Neural crest cell (in vitro differentiated cells): ENCODE measurements around the gene PTCH2. TPM values are rescaled to one million over a fixed set of nuclear protein-coding genes. Genes with fewer than 3 reads are reported as not detected.

Experiments
- DNase-seq: peaks from one replicate; pipeline ENCODE4 v3.0.0; 2021; ENCODE audit warnings: low read depth, mixed read lengths, low spot score
- H3K27ac Mint-ChIP-seq: one replicate; pipeline ENCODE4 v1.8.0; 2021; ENCODE audit warnings: mild to moderate bottlenecking, mixed read lengths; ENCODE audit not compliant: unreplicated experiment
- H3K27me3 Mint-ChIP-seq: 2 replicates; pipeline ENCODE4 v1.8.0; 2021; ENCODE audit warnings: low read depth, mild to moderate bottlenecking, mixed read lengths
- H3K36me3 Mint-ChIP-seq: 2 replicates; pipeline ENCODE4 v1.8.0; 2021; ENCODE audit warnings: low read depth, mild to moderate bottlenecking, mixed read lengths
- H3K4me1 Mint-ChIP-seq: 2 replicates; pipeline ENCODE4 v1.8.0; 2021; ENCODE audit warnings: mixed read lengths
- H3K4me3 Mint-ChIP-seq: one replicate; pipeline ENCODE4 v1.8.0; 2021; ENCODE audit warnings: mild to moderate bottlenecking, mixed read lengths
- H3K9me3 Mint-ChIP-seq: 2 replicates; pipeline ENCODE4 v1.8.0; 2021; ENCODE audit warnings: mixed read lengths
- total RNA-seq: library from RNA; stranded (reverse); gene quantifications from 2 replicates; pipeline ENCODE4 v1.2.1, GENCODE V29; 2021
- TF ChIP-seq, protein P1 (sequence below): fragments of 200-600 bp; sonication (generic); conservative IDR thresholded peaks from 2 replicates; pipeline ENCODE4 v1.5.0; 2021; ENCODE audit warnings: antibody characterized with exemption, mild to moderate bottlenecking

Gene PTCH2
- total RNA-seq, 1 donor from 2014 or later = 1.4 TPM

DNA sequence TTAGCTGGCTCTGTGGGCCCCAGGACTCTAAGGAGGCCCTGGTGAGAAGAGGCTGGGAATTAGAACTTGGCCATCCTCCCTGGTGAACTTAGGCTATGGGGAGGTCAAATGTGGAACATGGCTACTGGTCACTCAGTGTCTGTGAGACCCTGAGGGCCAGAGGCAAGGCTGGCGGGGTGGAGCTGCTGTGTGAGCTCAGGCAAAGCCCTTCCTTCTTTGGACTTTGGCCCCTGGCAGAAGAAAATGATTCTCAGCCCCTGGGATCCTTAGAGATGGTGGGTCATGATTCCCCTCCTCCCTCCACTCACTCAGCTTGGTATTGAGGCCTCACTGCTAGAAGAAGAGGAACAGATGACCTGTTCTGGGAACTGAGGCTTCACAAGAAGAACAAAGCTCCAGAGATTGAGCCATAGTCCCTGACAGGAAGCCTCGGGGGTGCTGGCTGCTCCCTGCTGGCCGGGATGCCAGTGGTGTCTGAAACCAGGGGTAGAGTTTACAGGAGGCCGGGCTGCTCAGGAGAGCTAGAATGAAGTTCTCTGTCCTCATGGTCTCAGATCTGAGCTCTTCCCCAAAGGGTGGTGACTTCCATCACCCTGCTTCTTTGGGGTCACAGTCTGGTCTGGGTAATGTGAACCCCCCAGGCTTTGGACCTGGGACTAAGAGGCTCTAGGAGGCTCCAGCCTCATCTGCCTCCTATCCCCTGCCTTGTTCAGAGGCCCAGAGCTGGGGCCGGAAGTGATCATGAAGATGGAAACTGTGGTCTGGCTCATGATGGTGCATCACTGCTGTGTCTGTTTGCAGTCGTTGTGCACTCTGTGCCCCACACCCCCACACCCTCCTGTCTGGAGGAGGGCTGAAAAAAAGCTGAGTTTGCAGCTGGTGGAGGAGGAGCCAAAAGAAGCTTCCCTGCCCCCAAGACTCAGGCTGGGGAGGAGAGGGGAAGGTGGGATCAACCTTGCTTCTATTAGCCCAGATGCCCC lies 33.8 kb downstream of the PTCH2 start:
- no peak for DNase-seq
- Mint-ChIP-seq H3K27ac (peak overlapping the region; percentile 100), H3K9me3 (no peaks in the 10 kb centered on the region), H3K36me3 (peaks cover 6% of the 10 kb centered on the region), H3K4me3 (peak overlapping the region; percentile 73), H3K4me1 (peaks cover 48% of the 10 kb centered on the region), H3K27me3 (no peaks in the 10 kb centered on the region)
- TF ChIP-seq, protein P1, sequence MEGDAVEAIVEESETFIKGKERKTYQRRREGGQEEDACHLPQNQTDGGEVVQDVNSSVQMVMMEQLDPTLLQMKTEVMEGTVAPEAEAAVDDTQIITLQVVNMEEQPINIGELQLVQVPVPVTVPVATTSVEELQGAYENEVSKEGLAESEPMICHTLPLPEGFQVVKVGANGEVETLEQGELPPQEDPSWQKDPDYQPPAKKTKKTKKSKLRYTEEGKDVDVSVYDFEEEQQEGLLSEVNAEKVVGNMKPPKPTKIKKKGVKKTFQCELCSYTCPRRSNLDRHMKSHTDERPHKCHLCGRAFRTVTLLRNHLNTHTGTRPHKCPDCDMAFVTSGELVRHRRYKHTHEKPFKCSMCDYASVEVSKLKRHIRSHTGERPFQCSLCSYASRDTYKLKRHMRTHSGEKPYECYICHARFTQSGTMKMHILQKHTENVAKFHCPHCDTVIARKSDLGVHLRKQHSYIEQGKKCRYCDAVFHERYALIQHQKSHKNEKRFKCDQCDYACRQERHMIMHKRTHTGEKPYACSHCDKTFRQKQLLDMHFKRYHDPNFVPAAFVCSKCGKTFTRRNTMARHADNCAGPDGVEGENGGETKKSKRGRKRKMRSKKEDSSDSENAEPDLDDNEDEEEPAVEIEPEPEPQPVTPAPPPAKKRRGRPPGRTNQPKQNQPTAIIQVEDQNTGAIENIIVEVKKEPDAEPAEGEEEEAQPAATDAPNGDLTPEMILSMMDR = no peak

DNA sequence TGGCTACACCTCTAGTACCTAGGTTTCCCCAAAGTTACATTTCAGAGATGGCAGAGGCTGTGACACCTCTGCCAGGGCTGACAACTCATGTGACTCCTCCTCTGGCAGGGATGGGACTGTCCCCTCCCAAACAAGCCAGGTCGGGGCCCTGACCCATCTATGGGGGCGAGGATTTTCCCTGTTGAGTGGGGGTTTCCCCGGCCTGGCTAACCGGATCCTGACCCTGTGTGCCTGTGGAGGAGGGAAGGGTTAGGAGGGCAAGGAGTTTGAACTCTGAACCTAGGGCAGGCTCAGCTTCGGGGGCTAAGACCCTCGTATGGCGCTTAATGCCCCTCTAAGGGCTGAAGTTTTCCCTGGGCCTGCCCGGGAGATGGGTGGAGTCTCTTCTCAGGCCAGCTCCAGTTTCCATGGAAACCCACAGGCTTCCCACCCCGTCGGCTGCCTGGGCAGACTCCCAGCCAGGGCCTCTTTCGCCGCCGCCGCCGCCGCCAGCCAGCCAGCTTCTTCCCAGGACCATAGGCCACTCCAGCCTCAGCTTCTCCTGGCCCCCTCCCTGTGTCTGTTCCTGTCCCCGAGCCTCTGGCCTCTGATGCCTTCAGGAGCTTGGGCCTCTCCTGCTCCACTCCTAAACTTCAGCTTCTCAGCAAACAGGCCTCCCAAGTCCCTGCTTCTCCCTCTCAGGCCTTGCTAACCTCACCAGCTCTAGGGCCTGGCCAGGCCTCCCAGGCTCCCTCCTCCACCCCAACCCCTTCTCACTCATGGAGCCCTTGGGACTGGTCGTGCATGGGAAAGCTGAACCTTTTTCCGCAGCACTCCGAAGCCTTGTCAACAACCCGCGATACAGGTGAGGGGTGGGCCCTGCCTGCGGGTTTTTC lies 34.8 kb downstream of the PTCH2 start, which contains the start of gene BTBD19:
Gene BTBD19, plus strand, starts transcription at position 461 of the 875 bp plus-strand sequence. Its CDS starts 298 bp downstream, at position 759.
- Mint-ChIP-seq H3K36me3 (peaks cover 7% of the 10 kb centered on the region), H3K9me3 (no peaks in the 10 kb centered on the region), H3K4me1 (peaks cover 49% of the 10 kb centered on the region), H3K27ac (peak within 1 kb of the TSS; percentile 100), H3K27me3 (no peaks in the 10 kb centered on the region), H3K4me3 (peak within 1 kb of the TSS; percentile 73)
- TF ChIP-seq, protein P1 = no peak
- DNase-seq = peak; percentile 70

DNA sequence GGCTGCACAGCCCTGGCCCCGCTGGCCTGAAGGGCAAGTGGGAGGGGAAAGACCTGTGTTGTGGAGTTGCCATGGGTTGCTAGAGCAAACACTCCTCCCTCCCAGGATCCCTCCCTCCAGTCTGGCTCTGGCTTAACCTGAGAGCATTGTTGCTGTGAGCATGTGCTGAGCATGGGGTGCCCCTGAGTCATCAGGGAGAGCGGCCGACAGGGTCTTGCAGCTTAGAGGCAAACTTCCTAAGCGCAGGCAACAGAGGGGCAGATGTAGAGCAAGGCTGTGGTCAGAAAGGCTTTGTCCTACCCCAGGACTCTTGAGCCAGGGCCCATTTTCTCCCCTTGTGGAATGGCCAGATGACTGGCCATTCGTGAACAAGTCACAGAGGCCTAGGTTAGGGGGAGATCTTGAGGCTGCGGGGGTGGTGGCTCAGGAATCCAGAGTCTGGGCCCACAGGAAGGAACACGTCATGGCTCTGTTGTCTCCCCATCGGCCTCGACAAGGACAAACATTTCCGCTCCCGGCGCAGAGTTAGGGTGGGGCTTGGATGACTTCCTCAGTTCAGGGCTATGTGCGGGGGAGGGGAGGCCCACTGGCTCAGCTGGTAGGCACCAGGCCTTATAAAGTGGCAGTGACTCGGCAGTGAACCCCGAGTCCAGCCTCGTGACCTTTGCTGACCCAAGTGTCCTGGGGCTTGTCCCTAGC lies 35.5 kb downstream of the PTCH2 start:
- peak; percentile 51 for DNase-seq
- Mint-ChIP-seq H3K4me1 (peaks cover 57% of the 10 kb centered on the region), H3K27me3 (no peaks in the 10 kb centered on the region), H3K4me3 (peak overlapping the region; percentile 73), H3K36me3 (peaks cover 9% of the 10 kb centered on the region), H3K27ac (peak overlapping the region; percentile 100), H3K9me3 (no peaks in the 10 kb centered on the region)
- TF ChIP-seq, protein P1 = no peak

DNA sequence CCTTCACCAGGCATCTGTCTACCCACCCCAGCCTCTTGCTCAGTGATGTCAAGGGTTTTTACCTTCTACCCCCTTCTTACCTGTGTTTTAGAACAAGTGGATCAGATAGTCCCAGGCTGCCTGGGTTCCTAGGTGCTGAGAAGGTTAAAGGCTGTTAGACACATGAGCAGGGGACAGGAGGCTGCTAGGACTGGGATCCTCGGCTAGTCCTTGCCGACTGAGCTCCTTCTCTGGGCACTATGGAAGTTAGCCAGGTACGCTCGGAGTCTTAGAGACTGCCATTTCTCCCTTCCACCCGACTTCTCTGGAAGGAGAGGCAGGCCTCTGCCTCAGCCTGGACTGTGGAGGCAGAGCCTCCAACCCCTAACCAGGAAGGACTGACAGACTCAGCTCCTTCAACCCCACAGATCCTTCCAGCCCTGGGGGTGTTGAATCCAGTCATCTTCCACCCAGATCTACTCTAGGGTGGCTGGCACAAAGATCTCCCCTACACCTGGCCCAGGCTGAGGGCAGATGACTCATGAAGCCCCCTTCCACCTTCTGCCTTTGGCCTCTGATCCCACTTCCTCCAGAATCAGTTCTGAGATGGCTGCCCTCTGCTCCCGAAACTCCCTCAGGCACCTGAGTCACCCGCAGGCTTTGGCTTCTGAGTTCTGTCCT lies 36.2 kb downstream of the PTCH2 start, which contains the start of gene DYNLT4:
Gene DYNLT4, minus strand, starts transcription at position 648 of the 660 bp plus-strand sequence. CDS start 683 bp downstream, outside the sequence.
- Mint-ChIP-seq H3K36me3 (peaks cover 9% of the 10 kb centered on the region), H3K4me1 (peaks cover 60% of the 10 kb centered on the region), H3K27ac (peak within 1 kb of the TSS; percentile 100), H3K9me3 (no peaks in the 10 kb centered on the region), H3K27me3 (peaks cover 4% of the 10 kb centered on the region), H3K4me3 (peak within 1 kb of the TSS; percentile 73)
- DNase-seq = no peak
- TF ChIP-seq, protein P1 = no peak
